ENCODE measurements around the gene SUSD1. TPM values are rescaled to one million over a fixed set of nuclear protein-coding genes. Genes with fewer than 3 reads are reported as not detected.

SUSD1 gene
- polyA plus RNA-seq, 1 donor from 2014 or later, result 2.0 TPM

DNA sequence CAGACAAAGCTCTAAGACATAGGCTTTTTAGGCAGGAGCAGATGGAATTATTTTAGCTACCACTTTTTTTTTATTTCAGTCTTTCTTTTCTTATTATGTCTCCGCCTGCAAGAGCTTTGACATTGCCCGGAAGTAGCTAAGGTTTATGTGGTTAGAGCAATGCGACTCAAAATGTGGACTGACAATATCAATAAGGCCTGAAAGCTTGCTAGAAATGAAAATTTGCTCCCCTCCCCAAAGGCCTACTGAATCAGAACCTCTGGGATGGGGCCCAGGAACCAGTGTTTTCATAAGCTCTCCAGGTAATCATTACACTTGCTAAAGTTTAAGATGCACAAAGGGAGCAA lies 81.3 kb downstream of the SUSD1 start:
- H3K9ac ChIP-seq (ENCODE audit: low read length), result no peak overlapping the region
- no peaks in the 10 kb centered on the region for H3K27me3 ChIP-seq (ENCODE audit: insufficient read depth, low read depth, low read length)
- no peak overlapping the region for H2AFZ ChIP-seq (ENCODE audit: low read depth, low read length)
- H3K27ac ChIP-seq (ENCODE audit: low read length), result no peak overlapping the region
- H3K36me3 ChIP-seq (ENCODE audit: insufficient read depth, low read length), result no peaks in the 10 kb centered on the region
- no peak overlapping the region for H3K4me3 ChIP-seq (ENCODE audit: low read length)
- no peaks in the 10 kb centered on the region for H3K9me3 ChIP-seq (ENCODE audit: low read length)
- H3K79me2 ChIP-seq (replicated peaks; ENCODE audit: insufficient read depth, low read length), result no peaks in the 10 kb centered on the region
- no peaks in the 10 kb centered on the region for H4K20me1 ChIP-seq (ENCODE audit: insufficient read depth)
- no peaks in the 10 kb centered on the region for H3K9me2 ChIP-seq (ENCODE audit: insufficient read depth, low read length)
- H3F3A ChIP-seq (ENCODE audit: insufficient read depth, low read length, poor library complexity, severe bottlenecking), result no peaks in the 10 kb centered on the region
- H3K4me2 ChIP-seq (ENCODE audit: low read length), result no peak overlapping the region
- TF ChIP-seq EP300 (conservative IDR thresholded peaks at IDR 0.05; ENCODE audit: poor library complexity, severe bottlenecking) (no peak), TAF1 (IDR thresholded peaks at IDR 0.05; ENCODE audit: low read depth) (no peak), SMC3 (conservative IDR thresholded peaks at IDR 0.05; ENCODE audit: poor library complexity) (no peak), MXI1 (conservative IDR thresholded peaks at IDR 0.05; ENCODE audit: poor library complexity, severe bottlenecking) (no peak), RAD21 (conservative IDR thresholded peaks at IDR 0.05) (no peak), EZH2 (IDR thresholded peaks at IDR 0.05; ENCODE audit: borderline replicate concordance, insufficient read depth, low read length, poor library complexity, severe bottlenecking) (no peak), POLR2AphosphoS5 (IDR thresholded peaks at IDR 0.05) (no peak)
- TF ChIP-seq, protein P1, sequence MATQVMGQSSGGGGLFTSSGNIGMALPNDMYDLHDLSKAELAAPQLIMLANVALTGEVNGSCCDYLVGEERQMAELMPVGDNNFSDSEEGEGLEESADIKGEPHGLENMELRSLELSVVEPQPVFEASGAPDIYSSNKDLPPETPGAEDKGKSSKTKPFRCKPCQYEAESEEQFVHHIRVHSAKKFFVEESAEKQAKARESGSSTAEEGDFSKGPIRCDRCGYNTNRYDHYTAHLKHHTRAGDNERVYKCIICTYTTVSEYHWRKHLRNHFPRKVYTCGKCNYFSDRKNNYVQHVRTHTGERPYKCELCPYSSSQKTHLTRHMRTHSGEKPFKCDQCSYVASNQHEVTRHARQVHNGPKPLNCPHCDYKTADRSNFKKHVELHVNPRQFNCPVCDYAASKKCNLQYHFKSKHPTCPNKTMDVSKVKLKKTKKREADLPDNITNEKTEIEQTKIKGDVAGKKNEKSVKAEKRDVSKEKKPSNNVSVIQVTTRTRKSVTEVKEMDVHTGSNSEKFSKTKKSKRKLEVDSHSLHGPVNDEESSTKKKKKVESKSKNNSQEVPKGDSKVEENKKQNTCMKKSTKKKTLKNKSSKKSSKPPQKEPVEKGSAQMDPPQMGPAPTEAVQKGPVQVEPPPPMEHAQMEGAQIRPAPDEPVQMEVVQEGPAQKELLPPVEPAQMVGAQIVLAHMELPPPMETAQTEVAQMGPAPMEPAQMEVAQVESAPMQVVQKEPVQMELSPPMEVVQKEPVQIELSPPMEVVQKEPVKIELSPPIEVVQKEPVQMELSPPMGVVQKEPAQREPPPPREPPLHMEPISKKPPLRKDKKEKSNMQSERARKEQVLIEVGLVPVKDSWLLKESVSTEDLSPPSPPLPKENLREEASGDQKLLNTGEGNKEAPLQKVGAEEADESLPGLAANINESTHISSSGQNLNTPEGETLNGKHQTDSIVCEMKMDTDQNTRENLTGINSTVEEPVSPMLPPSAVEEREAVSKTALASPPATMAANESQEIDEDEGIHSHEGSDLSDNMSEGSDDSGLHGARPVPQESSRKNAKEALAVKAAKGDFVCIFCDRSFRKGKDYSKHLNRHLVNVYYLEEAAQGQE (IDR thresholded peaks at IDR 0.05; ENCODE audit: borderline replicate concordance), result no peak
- TF ChIP-seq, protein P2, sequence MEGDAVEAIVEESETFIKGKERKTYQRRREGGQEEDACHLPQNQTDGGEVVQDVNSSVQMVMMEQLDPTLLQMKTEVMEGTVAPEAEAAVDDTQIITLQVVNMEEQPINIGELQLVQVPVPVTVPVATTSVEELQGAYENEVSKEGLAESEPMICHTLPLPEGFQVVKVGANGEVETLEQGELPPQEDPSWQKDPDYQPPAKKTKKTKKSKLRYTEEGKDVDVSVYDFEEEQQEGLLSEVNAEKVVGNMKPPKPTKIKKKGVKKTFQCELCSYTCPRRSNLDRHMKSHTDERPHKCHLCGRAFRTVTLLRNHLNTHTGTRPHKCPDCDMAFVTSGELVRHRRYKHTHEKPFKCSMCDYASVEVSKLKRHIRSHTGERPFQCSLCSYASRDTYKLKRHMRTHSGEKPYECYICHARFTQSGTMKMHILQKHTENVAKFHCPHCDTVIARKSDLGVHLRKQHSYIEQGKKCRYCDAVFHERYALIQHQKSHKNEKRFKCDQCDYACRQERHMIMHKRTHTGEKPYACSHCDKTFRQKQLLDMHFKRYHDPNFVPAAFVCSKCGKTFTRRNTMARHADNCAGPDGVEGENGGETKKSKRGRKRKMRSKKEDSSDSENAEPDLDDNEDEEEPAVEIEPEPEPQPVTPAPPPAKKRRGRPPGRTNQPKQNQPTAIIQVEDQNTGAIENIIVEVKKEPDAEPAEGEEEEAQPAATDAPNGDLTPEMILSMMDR (IDR thresholded peaks at IDR 0.05; ENCODE audit: poor library complexity, severe bottlenecking), result no peak

DNA sequence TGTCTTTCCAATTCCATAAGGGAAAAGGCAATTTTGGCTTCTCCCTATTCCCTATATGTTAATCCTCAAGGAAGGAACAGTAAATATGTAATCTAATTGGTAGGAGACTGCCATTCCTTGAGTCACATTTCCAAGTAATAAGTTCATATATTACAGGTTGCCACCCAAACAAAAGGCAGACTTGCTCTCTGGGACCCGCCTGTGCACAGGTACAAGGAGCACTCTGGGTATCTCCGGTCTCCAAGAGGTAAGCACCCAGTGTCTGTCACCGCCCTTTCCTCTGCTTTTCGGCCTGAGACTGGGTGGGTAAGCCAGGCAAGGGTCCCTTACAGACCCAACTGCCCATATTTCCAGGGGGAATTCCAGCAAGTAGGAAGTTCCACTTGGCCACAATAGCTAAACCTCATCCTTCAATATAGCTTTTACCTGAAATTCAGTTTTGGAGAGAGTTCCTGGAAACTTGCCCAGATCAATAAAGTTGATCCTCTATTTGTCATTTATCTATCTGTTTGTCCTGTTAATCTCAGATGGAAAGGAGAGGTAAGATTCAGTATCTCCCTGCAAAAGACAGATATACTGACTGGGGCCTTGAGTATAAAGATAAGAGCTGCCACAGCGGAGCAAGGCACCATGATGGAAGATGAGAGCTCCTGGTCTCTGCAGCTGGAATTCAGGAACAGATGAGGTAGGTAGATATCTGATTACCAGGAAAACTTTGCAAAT lies 81.8 kb downstream of the SUSD1 start:
- no peaks in the 10 kb centered on the region for H3F3A ChIP-seq (ENCODE audit: insufficient read depth, low read length, poor library complexity, severe bottlenecking)
- H2AFZ ChIP-seq (ENCODE audit: low read depth, low read length), result no peak overlapping the region
- no peak overlapping the region for H3K27ac ChIP-seq (ENCODE audit: low read length)
- no peaks in the 10 kb centered on the region for H3K9me2 ChIP-seq (ENCODE audit: insufficient read depth, low read length)
- no peaks in the 10 kb centered on the region for H3K27me3 ChIP-seq (ENCODE audit: insufficient read depth, low read depth, low read length)
- no peak for TF ChIP-seq RAD21 (conservative IDR thresholded peaks at IDR 0.05)
- no peak for TF ChIP-seq EP300 (conservative IDR thresholded peaks at IDR 0.05; ENCODE audit: poor library complexity, severe bottlenecking)
- TF ChIP-seq, protein P1 (IDR thresholded peaks at IDR 0.05; ENCODE audit: borderline replicate concordance), result no peak
- TF ChIP-seq, protein P2 (IDR thresholded peaks at IDR 0.05; ENCODE audit: poor library complexity, severe bottlenecking), result no peak
- no peak for TF ChIP-seq POLR2AphosphoS5 (IDR thresholded peaks at IDR 0.05)
- TF ChIP-seq SMC3 (conservative IDR thresholded peaks at IDR 0.05; ENCODE audit: poor library complexity), result no peak
- TF ChIP-seq TAF1 (IDR thresholded peaks at IDR 0.05; ENCODE audit: low read depth), result no peak
- TF ChIP-seq EZH2 (IDR thresholded peaks at IDR 0.05; ENCODE audit: borderline replicate concordance, insufficient read depth, low read length, poor library complexity, severe bottlenecking), result no peak
- TF ChIP-seq MXI1 (conservative IDR thresholded peaks at IDR 0.05; ENCODE audit: poor library complexity, severe bottlenecking), result no peak
- H3K79me2 ChIP-seq (replicated peaks; ENCODE audit: insufficient read depth, low read length), result no peaks in the 10 kb centered on the region
- no peaks in the 10 kb centered on the region for H3K9me3 ChIP-seq (ENCODE audit: low read length)
- H3K4me3 ChIP-seq (ENCODE audit: low read length), result no peak overlapping the region
- H3K4me2 ChIP-seq (ENCODE audit: low read length), result no peak overlapping the region
- no peak overlapping the region for H3K9ac ChIP-seq (ENCODE audit: low read length)
- no peaks in the 10 kb centered on the region for H3K36me3 ChIP-seq (ENCODE audit: insufficient read depth, low read length)
- no peaks in the 10 kb centered on the region for H4K20me1 ChIP-seq (ENCODE audit: insufficient read depth)

All from neural cell (in vitro differentiated cells).